Natural killer cell (primary cell): ENCODE results near the gene NCAM1. TPM values are rescaled to one million over a fixed set of nuclear protein-coding genes. Genes with fewer than 3 reads are reported as not detected.

Experiments used
- ATAC-seq, 3 donors: fragments of 150-1000 bp in 2 of 3; fragments of 200-7000 bp in 1 of 3; cut with Tn5 transposase; 1 replicate in 1 of 3; 2 replicates in 2 of 3; pipeline ENCODE4 v1.10.0; 2021; ENCODE audit warnings: mild to moderate bottlenecking in 2 of 3, moderate library complexity in 2 of 3
- DNase-seq, 2 donors: peaks; one replicate each; pipeline versions ENCODE4 v3.0.0 to v3.0.0-alpha.2; 2013 to 2021; ENCODE audit warnings: mixed read lengths in 1 of 2
- H3K27ac ChIP-seq: one replicate; pipeline ENCODE4 v1.5.1; 2013; ENCODE audit warnings: mild to moderate bottlenecking, low read length
- H3K27me3 ChIP-seq: one replicate; pipeline ENCODE4 v1.6.1; 2013; ENCODE audit warnings: low read length; ENCODE audit not compliant: control insufficient read depth, insufficient read depth
- H3K36me3 ChIP-seq: one replicate; pipeline ENCODE4 v1.6.1; 2013; ENCODE audit warnings: low read length; ENCODE audit not compliant: control insufficient read depth, insufficient read depth
- H3K4me1 ChIP-seq: one replicate; pipeline ENCODE4 v1.6.1; 2013; ENCODE audit warnings: low read length; ENCODE audit not compliant: control insufficient read depth, insufficient read depth
- H3K4me3 ChIP-seq: one replicate; pipeline ENCODE4 v1.5.1; 2013; ENCODE audit warnings: low read length
- H3K9me3 ChIP-seq: one replicate; pipeline ENCODE4 v1.6.1; 2013; ENCODE audit warnings: low read length; ENCODE audit not compliant: control insufficient read depth, insufficient read depth
- H3K27ac Mint-ChIP-seq, 2 donors: one replicate each; pipeline ENCODE4 v1.8.0; 2022; ENCODE audit warnings: mild to moderate bottlenecking in 2 of 2, mixed read lengths in 2 of 2, moderate library complexity in 1 of 2
- H3K27me3 Mint-ChIP-seq, 2 donors: one replicate each; pipeline ENCODE4 v1.8.0; 2022; ENCODE audit warnings: low read depth in 2 of 2, mixed read lengths in 2 of 2
- H3K36me3 Mint-ChIP-seq: one replicate; pipeline ENCODE4 v1.8.0; 2022; ENCODE audit warnings: mixed read lengths
- H3K4me1 Mint-ChIP-seq, 2 donors: one replicate each; pipeline ENCODE4 v1.8.0; 2022; ENCODE audit warnings: mixed read lengths in 2 of 2
- H3K4me3 Mint-ChIP-seq: one replicate; pipeline ENCODE4 v1.8.0; 2022; ENCODE audit warnings: mild to moderate bottlenecking, moderate library complexity, mixed read lengths
- H3K9me3 Mint-ChIP-seq, 2 donors: one replicate each; pipeline ENCODE4 v1.8.0; 2022; ENCODE audit warnings: mixed read lengths in 2 of 2
- CTCF ChIP-seq: fragments of 200-600 bp; IDR thresholded peaks from one replicate; pipeline ENCODE4 v1.8.0; 2022; ENCODE audit warnings: antibody characterized with exemption
- WGBS: methylation state at CpG from one replicate; pipeline ENCODE4 v1.1.7; 2013; ENCODE audit warnings: missing lambda C conversion rate; ENCODE audit not compliant: insufficient coverage; 5-methylcytosine and 5-hydroxymethylcytosine counted together
- intact Hi-C: fragments of 100-400 bp; cut with micrococcal nuclease; formaldehyde crosslinking; loops from one replicate; pipeline ENCODE4 v1.14.2; 2022
- total RNA-seq, 4 donors: library from RNA; stranded (reverse); fragments of 120-200 nt in 1 of 4; gene quantifications; one replicate each; pipeline versions ENCODE4 v1.2.3 to v1.2.4, GENCODE V29; 2013 to 2022

NCAM1 gene
- total RNA-seq, 3 donors from 2014 or later (not counting 1 experiment from before 2014, with no cell fraction given), result 129 to 208 (median 187) TPM

- no peaks in the 10 kb centered on the region for H3K27me3 Mint-ChIP-seq
- WGBS, result 87% methylated on average over 5 of the region's 5 CpGs
- H3K27ac ChIP-seq, result no peak overlapping the region
Measured at GRCh38 chr11:113269636-113270035, 308.4 kb downstream of the NCAM1 start.

GRCh38 chr11:113270080-113270479, 308.9 kb downstream of the NCAM1 start:
- ATAC-seq, result no peak
- Histone ChIP-seq H3K4me3 (no peak overlapping the region), H3K36me3 (peaks cover 57% of the 10 kb centered on the region), H3K4me1 (no peaks in the 10 kb centered on the region), H3K9me3 (no peaks in the 10 kb centered on the region), H3K27ac (no peak overlapping the region), H3K27me3 (no peaks in the 10 kb centered on the region)
- Mint-ChIP-seq H3K27me3 (no peaks in the 10 kb centered on the region), H3K4me3 (no peak overlapping the region), H3K4me1 (no peaks in the 10 kb centered on the region), H3K36me3 (peaks cover 9% of the 10 kb centered on the region), H3K9me3 (no peaks in the 10 kb centered on the region), H3K27ac (peak overlapping the region in 1 of 2 donors; percentile 48)
- DNase-seq, result no peak
- WGBS, result 95% methylated on average over 13 of the region's 13 CpGs
- intact Hi-C loops, result no loop called here
- no peak for TF ChIP-seq CTCF

More at GRCh38 chr11:113269636-113270035, 308.4 kb downstream of the NCAM1 start:
- Histone ChIP-seq H3K4me1 (no peaks in the 10 kb centered on the region), H3K27me3 (no peaks in the 10 kb centered on the region), H3K36me3 (peaks cover 57% of the 10 kb centered on the region), H3K4me3 (no peak overlapping the region), H3K9me3 (no peaks in the 10 kb centered on the region)
- intact Hi-C loops, result no loop called here
- Mint-ChIP-seq H3K4me3 (no peak overlapping the region), H3K36me3 (peaks cover 8% of the 10 kb centered on the region), H3K9me3 (no peaks in the 10 kb centered on the region), H3K27ac (peak overlapping the region in 1 of 2 donors; percentile 48), H3K4me1 (no peaks in the 10 kb centered on the region)
- no peak for TF ChIP-seq CTCF
- no peak for DNase-seq
- ATAC-seq, result no peak

GRCh38 chr11:113271551-113272245, 310.5 kb downstream of the NCAM1 start:
- Mint-ChIP-seq H3K4me1 (no peaks in the 10 kb centered on the region), H3K27ac (no peak overlapping the region), H3K27me3 (no peaks in the 10 kb centered on the region), H3K4me3 (no peak overlapping the region), H3K36me3 (peaks cover 26% of the 10 kb centered on the region), H3K9me3 (no peaks in the 10 kb centered on the region)
- intact Hi-C loops, result no loop called here
- H3K4me1 ChIP-seq, result no peaks in the 10 kb centered on the region
- TF ChIP-seq CTCF, result no peak
- no peaks in the 10 kb centered on the region for H3K27me3 ChIP-seq
- DNase-seq, result no peak
- H3K4me3 ChIP-seq, result no peak overlapping the region
- ATAC-seq, result no peak
- 90% methylated on average over 13 of the region's 14 CpGs for WGBS
- peaks cover 65% of the 10 kb centered on the region for H3K36me3 ChIP-seq
- H3K27ac ChIP-seq, result no peak overlapping the region
- no peaks in the 10 kb centered on the region for H3K9me3 ChIP-seq

- Histone ChIP-seq H3K9me3 (no peaks in the 10 kb centered on the region), H3K4me3 (no peak overlapping the region), H3K36me3 (peaks cover 59% of the 10 kb centered on the region), H3K27ac (no peak overlapping the region), H3K4me1 (no peaks in the 10 kb centered on the region), H3K27me3 (no peaks in the 10 kb centered on the region)
- ATAC-seq, result no peak
- intact Hi-C loops, result no loop called here
- Mint-ChIP-seq H3K9me3 (no peaks in the 10 kb centered on the region), H3K27me3 (no peaks in the 10 kb centered on the region), H3K27ac (peak overlapping the region in 1 of 2 donors; percentile 53), H3K36me3 (peaks cover 31% of the 10 kb centered on the region), H3K4me1 (no peaks in the 10 kb centered on the region), H3K4me3 (no peak overlapping the region)
- no peak for TF ChIP-seq CTCF
- DNase-seq, result no peak
- 60% methylated on average over 5 of the region's 5 CpGs for WGBS
Measured at GRCh38 chr11:113272281-113272680, 311.1 kb downstream of the NCAM1 start.
